ENCODE data around the gene CYP11A1.

CYP11A1 gene

DNA sequence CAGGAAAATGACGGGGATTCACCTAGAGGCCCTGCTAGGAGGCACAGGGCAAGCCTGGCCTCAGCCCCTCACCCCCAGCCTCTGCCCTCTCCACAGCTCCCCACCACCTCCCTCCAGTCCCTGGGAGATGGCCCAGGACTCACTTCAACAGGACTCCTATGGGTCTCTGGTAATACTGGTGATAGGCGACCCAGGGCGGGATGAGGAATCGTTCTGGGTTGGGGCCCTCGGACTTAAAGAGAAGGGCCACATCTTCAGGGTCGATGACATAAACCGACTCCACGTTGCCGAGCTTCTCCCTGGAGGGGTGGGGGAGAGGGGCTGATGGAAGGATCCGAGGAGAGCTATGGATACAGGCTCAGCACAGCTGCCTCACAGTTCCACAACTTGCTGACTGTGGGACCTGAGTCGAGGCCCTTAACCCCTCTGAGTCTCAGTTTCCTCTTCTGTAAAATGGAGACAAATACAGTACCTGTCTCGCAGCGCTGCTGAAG is 19.6 kb downstream of the CYP11A1 start:
- no peak for DNase-seq (ENCODE audit: low spot score)

GRCh38 chr15:74345051-74345450 is 22.4 kb downstream of the CYP11A1 start:
- DNase-seq (ENCODE audit: low spot score) = no peak

GRCh38 chr15:74343797-74344127 is 23.7 kb downstream of the CYP11A1 start:
- DNase-seq (ENCODE audit: low spot score) = no peak

- DNase-seq (ENCODE audit: low spot score) = no peak
These were observed 24.2 kb downstream of the CYP11A1 start for GRCh38 chr15:74343127-74343796.

- DNase-seq (ENCODE audit: low spot score) = no peak
These were observed 27.3 kb downstream of the CYP11A1 start for GRCh38 chr15:74340150-74340549.

GRCh38 chr15:74339371-74339770 is 28.1 kb downstream of the CYP11A1 start:
- DNase-seq (ENCODE audit: low spot score) = no peak

GRCh38 chr15:74338676-74339075 is 28.8 kb downstream of the CYP11A1 start:
- DNase-seq (ENCODE audit: low spot score) = no peak

- DNase-seq (ENCODE audit: low spot score) = no peak
These were observed 29.7 kb downstream of the CYP11A1 start for GRCh38 chr15:74337607-74338211.

- no peak for DNase-seq (ENCODE audit: low spot score)
These were observed 30.3 kb downstream of the CYP11A1 start for GRCh38 chr15:74337146-74337545.

DNA sequence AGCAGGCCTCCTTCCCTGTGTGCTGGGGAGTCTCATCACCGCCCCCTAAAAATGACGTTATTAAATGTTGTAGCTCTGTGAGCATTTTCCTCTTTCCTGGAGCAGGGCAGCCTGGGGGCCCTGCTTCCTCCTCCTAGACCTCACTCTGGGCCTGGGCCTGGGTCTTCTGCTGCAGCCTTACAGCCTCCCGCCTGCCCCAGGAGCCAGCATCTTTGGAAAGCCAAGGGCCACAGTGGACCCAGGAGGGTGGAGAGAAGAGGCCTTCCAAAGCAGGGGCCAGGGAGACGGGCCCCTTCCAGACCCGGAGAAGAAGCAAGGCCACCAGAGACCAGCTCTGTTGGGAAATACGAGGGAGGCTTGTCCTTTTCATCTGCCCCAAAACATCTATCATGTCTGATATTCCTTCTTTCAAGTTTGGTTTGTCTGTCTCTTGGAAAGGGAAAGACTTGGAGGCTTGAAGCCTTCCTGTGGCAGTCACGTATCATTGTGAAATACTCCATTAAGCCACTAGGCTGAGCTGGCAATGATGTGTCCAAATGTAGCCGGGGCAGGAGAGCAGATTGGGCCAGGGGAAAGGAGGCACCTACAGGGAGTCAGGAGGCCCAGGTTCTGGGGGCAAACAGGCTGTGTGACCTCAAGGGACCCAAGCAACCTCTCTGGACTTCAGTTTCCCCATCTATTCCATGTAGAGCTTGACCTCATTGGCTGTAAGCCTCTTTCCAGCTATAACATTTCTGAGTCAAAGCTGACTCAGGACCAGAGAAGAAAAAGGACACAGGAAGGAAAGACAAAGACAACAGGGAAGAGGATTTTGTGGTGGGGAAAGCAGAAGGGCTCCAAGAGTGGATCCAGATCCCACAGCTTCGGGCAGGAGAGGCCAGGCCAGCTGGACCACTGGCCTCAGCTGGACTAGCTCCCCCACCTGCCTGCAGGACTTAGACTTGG is 31.1 kb downstream of the CYP11A1 start:
- DNase-seq (ENCODE audit: low spot score) = no peak

GRCh38 chr15:74335396-74335795 is 32.0 kb downstream of the CYP11A1 start:
- DNase-seq (ENCODE audit: low spot score) = no peak

- no peak for DNase-seq (ENCODE audit: low spot score)
These were observed 33.3 kb downstream of the CYP11A1 start for GRCh38 chr15:74334127-74334526.

DNA sequence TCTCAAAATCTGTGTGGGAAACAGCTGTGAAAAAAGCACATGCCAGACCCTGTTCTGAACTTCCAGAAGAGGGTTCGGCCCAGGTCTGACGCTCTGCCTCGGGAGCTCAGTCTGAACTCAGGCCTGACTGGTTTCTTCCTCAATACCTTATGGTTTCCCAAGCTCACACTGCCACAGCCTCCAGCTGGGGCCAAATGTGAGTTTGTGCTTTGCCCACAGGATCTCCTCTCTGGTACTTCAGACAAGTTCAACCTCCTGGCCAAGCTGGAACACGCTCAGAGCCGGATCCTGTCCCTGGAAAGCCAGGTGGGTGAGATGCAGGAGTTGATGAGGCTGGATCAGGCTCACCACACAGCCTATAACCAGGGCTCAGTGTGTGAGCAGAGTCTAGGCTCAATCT is 33.8 kb downstream of the CYP11A1 start:
- DNase-seq (ENCODE audit: low spot score) = no peak

DNA sequence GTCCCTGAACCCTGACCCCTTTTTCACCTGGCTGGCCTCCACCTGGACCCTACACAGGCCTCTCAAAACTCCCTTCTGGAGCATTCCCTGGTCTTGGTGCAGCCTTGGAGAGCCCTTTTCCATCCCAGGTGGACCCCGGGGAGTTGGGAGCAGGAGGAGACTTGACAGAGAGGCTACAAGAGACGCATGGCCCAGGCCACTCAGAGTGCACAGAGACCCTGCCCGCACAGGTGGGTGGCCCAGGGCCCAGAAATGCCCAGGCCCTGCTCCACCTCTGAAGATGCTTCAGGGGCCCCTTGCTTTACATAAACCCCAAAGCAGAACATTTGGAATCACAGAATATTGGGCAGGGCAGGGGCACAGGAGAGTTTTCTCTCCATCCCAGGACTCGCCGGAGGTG is 34.4 kb downstream of the CYP11A1 start:
- DNase-seq (ENCODE audit: low spot score) = no peak

DNA sequence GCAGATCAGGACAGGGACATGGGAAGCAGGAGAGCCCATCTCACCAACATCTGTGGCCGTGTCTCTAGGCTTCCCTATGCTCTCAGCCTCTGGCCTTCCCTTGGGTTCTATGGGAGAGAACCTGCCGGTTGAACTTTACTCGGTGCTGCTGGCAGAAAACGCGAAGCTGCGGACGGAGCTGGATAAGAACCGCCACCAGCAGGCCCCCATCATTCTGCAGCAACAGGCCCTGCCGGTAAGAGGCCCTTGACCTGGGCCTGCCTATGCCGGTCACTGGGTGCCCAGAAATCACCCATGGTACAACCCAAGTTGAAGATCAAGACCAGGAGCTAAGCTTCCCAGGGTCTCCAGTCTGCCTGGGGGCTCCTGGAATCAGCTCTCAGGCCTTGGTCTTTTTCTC is 34.8 kb downstream of the CYP11A1 start:
- no peak for DNase-seq (ENCODE audit: low spot score)

DNA sequence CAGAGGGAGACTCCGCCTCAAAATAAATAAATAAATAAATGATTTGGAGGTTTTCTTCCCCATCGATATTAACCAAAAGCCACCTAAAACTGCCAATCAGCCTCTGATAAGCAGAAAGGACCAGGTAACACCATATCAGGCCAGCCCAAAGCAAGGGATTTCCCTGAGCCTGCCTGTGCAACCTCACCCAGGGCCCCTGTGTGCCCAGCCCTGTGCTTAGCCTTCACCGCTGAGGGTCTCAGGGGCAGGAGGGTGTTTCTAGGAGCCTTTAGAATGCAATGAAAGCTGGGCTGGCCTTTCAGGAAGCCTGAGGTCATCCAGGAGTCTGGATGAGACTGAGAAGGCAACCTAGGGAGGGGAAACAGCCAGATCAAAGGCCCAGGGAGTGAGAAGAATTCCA is 35.4 kb downstream of the CYP11A1 start:
- no peak for DNase-seq (ENCODE audit: low spot score)

- no peak for DNase-seq (ENCODE audit: low spot score)
These were observed 36.5 kb downstream of the CYP11A1 start for GRCh38 chr15:74330861-74331408.

DNA sequence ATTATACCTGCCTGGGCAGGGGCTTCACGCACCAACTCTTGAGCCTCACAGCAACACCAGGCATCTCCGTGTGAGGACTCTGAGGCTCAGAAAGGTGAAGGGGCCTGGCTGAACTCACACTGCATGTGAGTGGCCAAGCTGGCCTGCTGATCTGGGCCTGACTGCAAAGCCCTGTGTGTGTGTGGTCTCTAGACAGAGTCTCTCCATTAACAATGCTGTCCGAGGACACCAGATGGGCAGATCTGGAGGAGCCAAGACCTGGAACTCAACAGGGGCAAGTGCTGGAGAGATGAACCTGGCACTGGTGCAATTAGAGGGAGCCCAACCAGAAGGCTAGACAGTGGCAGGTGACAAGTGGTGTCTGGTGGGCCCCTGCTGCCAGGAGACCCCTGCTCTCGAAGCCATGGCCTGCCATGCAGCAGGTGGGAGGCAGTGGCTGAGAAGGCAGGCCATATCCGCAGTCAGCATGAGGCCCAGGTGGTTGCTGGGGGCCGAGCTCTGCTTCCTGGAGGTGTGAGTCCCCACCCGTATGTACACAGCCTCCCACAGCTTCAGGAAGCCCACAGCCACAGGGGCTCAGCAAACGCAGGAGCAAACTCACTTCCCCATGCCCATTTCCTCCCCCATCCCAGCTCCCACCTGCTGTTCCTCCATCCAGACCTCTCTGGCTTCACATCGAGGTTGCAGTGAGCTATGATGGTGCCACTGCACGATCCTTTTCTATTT is 39.0 kb downstream of the CYP11A1 start:
- DNase-seq (ENCODE audit: low spot score) = no peak

GRCh38 chr15:74327756-74328155 is 39.7 kb downstream of the CYP11A1 start:
- DNase-seq (ENCODE audit: low spot score) = no peak

DNA sequence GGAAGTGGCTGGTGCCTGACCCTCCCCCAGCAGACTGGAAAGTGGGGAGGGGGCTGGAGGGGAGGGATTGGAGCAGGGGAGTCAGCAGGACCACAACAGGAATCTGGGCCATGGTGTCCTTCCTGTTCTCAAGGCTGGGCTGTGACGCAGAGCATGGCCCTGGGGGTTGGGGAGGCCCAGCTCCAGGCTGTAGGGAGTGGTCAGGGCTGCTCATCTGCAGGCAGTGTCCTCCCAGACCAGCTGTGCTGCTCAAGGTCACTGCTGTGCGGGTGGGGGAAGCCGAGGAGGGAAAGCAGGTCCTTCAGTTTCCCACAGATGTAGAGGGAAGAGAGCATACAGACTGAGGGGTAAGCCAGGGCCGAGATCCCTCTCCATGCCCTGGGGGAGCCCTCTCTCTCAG is 40.7 kb downstream of the CYP11A1 start:
- DNase-seq (ENCODE audit: low spot score) = no peak

- no peak for DNase-seq (ENCODE audit: low spot score)
These were observed 42.7 kb downstream of the CYP11A1 start for GRCh38 chr15:74324714-74325113.

Measured in COLO829 (cell line).